ENCODE results near the gene SRC.

SRC gene

GRCh38 chr20:37341632-37342031, 4.3 kb upstream of the SRC start:
- DNase-seq (ENCODE audit: low read depth in 1 of 2, low spot score in 1 of 2) = no peak
- no peak for TF ChIP-seq POLR2AphosphoS5 (IDR thresholded peaks at IDR 0.05; ENCODE audit: low read depth)
- TF ChIP-seq GABPA (IDR thresholded peaks at IDR 0.05; ENCODE audit: low read depth) = no peak
- TF ChIP-seq, protein P1, sequence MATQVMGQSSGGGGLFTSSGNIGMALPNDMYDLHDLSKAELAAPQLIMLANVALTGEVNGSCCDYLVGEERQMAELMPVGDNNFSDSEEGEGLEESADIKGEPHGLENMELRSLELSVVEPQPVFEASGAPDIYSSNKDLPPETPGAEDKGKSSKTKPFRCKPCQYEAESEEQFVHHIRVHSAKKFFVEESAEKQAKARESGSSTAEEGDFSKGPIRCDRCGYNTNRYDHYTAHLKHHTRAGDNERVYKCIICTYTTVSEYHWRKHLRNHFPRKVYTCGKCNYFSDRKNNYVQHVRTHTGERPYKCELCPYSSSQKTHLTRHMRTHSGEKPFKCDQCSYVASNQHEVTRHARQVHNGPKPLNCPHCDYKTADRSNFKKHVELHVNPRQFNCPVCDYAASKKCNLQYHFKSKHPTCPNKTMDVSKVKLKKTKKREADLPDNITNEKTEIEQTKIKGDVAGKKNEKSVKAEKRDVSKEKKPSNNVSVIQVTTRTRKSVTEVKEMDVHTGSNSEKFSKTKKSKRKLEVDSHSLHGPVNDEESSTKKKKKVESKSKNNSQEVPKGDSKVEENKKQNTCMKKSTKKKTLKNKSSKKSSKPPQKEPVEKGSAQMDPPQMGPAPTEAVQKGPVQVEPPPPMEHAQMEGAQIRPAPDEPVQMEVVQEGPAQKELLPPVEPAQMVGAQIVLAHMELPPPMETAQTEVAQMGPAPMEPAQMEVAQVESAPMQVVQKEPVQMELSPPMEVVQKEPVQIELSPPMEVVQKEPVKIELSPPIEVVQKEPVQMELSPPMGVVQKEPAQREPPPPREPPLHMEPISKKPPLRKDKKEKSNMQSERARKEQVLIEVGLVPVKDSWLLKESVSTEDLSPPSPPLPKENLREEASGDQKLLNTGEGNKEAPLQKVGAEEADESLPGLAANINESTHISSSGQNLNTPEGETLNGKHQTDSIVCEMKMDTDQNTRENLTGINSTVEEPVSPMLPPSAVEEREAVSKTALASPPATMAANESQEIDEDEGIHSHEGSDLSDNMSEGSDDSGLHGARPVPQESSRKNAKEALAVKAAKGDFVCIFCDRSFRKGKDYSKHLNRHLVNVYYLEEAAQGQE (IDR thresholded peaks at IDR 0.05; ENCODE audit: insufficient replicate concordance, low read depth) = no peak
- no peak for TF ChIP-seq CTCF (IDR thresholded peaks at IDR 0.05; ENCODE audit: insufficient read depth, low read length)
- TF ChIP-seq SPI1 (IDR thresholded peaks at IDR 0.05; ENCODE audit: borderline replicate concordance, low read depth) = no peak
- no peak overlapping the region for H3K4me3 ChIP-seq (replicated peaks; ENCODE audit: insufficient read depth, low read length)
- H3K27ac ChIP-seq (replicated peaks) = no peak overlapping the region
- H3K27me3 ChIP-seq (ENCODE audit: insufficient read depth, poor library complexity, severe bottlenecking) = no peaks in the 10 kb centered on the region

GRCh38 chr20:37342231-37343177, 3.4 kb upstream of the SRC start:
- TF ChIP-seq CTCF (IDR thresholded peaks at IDR 0.05; ENCODE audit: insufficient read depth, low read length) (no peak), GABPA (IDR thresholded peaks at IDR 0.05; ENCODE audit: low read depth) (no peak), POLR2AphosphoS5 (IDR thresholded peaks at IDR 0.05; ENCODE audit: low read depth) (no peak), SPI1 (IDR thresholded peaks at IDR 0.05; ENCODE audit: borderline replicate concordance, low read depth) (no peak)
- TF ChIP-seq, protein P1 (IDR thresholded peaks at IDR 0.05; ENCODE audit: insufficient replicate concordance, low read depth) = no peak
- no peak for DNase-seq (ENCODE audit: low read depth in 1 of 2, low spot score in 1 of 2)
- H3K4me3 ChIP-seq (replicated peaks; ENCODE audit: insufficient read depth, low read length) = no peak overlapping the region
- no peak overlapping the region for H3K27ac ChIP-seq (replicated peaks)
- H3K27me3 ChIP-seq (ENCODE audit: insufficient read depth, poor library complexity, severe bottlenecking) = no peaks in the 10 kb centered on the region

DNA sequence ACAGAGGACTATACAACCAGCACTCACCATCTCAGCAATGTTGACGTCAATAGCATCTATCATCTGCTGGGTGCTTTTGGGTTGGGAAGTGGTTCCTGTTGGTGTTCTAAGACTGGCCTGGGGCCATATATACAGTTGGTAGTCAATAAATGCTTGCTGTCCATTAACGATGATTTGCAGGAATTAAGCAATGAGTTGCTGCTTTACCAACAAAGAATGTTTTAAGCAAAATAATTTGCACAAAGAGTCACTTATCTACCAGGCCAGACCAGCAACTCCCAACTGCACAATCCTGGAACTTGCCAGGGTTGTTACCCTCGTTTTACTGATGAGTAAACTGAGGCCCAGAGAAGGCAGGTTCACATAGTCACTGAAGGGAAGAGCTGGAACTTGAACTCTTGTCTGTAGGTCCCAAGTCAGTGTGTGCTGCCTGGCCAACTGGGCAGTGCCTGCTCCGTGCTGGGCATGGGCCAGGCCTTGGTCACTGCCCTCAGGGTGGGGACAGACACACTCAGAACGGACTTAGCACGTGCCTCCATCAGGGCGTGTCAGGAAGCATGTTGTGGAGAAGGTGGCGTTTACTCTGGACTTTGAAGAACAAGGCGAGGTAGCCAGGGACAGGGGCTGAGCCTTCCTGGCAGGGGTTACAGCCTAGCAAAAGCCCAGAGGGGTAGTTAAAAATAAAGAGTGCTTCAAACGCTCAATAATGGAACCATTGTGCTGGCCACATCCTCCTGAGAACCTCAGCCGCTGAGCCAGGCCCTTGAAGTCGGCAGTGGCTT, 2.5 kb upstream of the SRC start:
- H3K27me3 ChIP-seq (ENCODE audit: insufficient read depth, poor library complexity, severe bottlenecking) = no peaks in the 10 kb centered on the region
- TF ChIP-seq, protein P1 (IDR thresholded peaks at IDR 0.05; ENCODE audit: insufficient replicate concordance, low read depth) = no peak
- TF ChIP-seq GABPA (IDR thresholded peaks at IDR 0.05; ENCODE audit: low read depth) = no peak
- TF ChIP-seq POLR2AphosphoS5 (IDR thresholded peaks at IDR 0.05; ENCODE audit: low read depth) = no peak
- no peak for TF ChIP-seq SPI1 (IDR thresholded peaks at IDR 0.05; ENCODE audit: borderline replicate concordance, low read depth)
- no peak for TF ChIP-seq CTCF (IDR thresholded peaks at IDR 0.05; ENCODE audit: insufficient read depth, low read length)
- H3K4me3 ChIP-seq (replicated peaks; ENCODE audit: insufficient read depth, low read length) = no peak overlapping the region
- H3K27ac ChIP-seq (replicated peaks) = no peak overlapping the region
- no peak for DNase-seq (ENCODE audit: low read depth in 1 of 2, low spot score in 1 of 2)

All from HL-60 (cell line).